Measurements from ENCODE around the gene MFF.

Gene MFF

DNA sequence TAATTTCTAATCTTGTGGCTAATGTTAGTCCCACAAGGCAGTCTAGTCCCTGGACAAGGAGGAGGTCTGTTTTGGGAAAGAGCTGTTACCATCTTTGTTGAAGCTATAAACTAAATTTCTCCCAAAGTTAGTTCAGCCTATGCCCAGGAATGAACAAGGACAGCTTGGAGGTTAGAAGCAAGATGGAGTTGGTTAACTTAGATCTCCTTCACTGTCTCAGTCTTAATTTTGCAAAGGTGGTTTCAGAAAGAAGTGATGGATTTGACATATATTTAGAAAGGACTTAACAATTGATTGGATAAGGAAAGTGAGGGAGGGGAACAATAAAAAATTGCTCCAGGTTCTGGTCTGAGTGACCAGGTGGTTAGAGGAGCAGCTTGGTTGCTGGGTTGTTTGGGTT is 77.3 kb downstream of the MFF start:
- ChIA-PET POLR2A (no interaction called here), CTCF (interaction anchor here (1.2 to 1.8 kb wide), 2 partner anchors 257 to 364 kb away, joined by 3 to 6 read pairs; no protein-coding TSS in a partner anchor)
- Histone ChIP-seq H3K27ac (ENCODE audit: extremely low read depth, low read depth, low read length) (no peak overlapping the region), H3K4me3 (ENCODE audit: low read depth, low read length) (no peak overlapping the region), H3K4me1 (ENCODE audit: control insufficient read depth, insufficient read depth, low read length) (no peaks in the 10 kb centered on the region), H3K36me3 (ENCODE audit: control insufficient read depth in 2 of 2, insufficient read depth in 1 of 2, low read length in 2 of 2) (no peaks in the 10 kb centered on the region), H3K9me3 (ENCODE audit: control insufficient read depth, insufficient read depth, low read depth, low read length) (no peaks in the 10 kb centered on the region)
- TF ChIP-seq ZNF433 (tag by site-specific recombination; IDR thresholded peaks at IDR 0.05; ENCODE audit: low read depth) = no peak
- TF ChIP-seq ZNF560 (tag by site-specific recombination; IDR thresholded peaks at IDR 0.05; ENCODE audit: borderline replicate concordance) = no peak
- TF ChIP-seq, protein P1, sequence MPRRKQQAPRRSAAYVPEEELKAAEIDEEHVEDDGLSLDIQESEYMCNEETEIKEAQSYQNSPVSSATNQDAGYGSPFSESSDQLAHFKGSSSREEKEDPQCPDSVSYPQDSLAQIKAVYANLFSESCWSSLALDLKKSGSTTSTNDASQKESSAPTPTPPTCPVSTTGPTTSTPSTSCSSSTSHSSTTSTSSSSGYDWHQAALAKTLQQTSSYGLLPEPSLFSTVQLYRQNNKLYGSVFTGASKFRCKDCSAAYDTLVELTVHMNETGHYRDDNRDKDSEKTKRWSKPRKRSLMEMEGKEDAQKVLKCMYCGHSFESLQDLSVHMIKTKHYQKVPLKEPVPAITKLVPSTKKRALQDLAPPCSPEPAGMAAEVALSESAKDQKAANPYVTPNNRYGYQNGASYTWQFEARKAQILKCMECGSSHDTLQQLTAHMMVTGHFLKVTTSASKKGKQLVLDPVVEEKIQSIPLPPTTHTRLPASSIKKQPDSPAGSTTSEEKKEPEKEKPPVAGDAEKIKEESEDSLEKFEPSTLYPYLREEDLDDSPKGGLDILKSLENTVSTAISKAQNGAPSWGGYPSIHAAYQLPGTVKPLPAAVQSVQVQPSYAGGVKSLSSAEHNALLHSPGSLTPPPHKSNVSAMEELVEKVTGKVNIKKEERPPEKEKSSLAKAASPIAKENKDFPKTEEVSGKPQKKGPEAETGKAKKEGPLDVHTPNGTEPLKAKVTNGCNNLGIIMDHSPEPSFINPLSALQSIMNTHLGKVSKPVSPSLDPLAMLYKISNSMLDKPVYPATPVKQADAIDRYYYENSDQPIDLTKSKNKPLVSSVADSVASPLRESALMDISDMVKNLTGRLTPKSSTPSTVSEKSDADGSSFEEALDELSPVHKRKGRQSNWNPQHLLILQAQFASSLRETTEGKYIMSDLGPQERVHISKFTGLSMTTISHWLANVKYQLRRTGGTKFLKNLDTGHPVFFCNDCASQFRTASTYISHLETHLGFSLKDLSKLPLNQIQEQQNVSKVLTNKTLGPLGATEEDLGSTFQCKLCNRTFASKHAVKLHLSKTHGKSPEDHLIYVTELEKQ (tag by site-specific recombination; IDR thresholded peaks at IDR 0.05; ENCODE audit: borderline replicate concordance) = no peak
- TF ChIP-seq OSR2 (tag by site-specific recombination; IDR thresholded peaks at IDR 0.05) = no peak
- no peak for TF ChIP-seq ZNF677 (tag by site-specific recombination; IDR thresholded peaks at IDR 0.05)
- TF ChIP-seq, protein P2, sequence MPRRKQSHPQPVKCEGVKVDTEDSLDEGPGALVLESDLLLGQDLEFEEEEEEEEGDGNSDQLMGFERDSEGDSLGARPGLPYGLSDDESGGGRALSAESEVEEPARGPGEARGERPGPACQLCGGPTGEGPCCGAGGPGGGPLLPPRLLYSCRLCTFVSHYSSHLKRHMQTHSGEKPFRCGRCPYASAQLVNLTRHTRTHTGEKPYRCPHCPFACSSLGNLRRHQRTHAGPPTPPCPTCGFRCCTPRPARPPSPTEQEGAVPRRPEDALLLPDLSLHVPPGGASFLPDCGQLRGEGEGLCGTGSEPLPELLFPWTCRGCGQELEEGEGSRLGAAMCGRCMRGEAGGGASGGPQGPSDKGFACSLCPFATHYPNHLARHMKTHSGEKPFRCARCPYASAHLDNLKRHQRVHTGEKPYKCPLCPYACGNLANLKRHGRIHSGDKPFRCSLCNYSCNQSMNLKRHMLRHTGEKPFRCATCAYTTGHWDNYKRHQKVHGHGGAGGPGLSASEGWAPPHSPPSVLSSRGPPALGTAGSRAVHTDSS (tag by site-specific recombination; IDR thresholded peaks at IDR 0.05) = no peak
- no peak for TF ChIP-seq ZNF624 (tag by site-specific recombination; IDR thresholded peaks at IDR 0.05)
- TF ChIP-seq, protein P3, sequence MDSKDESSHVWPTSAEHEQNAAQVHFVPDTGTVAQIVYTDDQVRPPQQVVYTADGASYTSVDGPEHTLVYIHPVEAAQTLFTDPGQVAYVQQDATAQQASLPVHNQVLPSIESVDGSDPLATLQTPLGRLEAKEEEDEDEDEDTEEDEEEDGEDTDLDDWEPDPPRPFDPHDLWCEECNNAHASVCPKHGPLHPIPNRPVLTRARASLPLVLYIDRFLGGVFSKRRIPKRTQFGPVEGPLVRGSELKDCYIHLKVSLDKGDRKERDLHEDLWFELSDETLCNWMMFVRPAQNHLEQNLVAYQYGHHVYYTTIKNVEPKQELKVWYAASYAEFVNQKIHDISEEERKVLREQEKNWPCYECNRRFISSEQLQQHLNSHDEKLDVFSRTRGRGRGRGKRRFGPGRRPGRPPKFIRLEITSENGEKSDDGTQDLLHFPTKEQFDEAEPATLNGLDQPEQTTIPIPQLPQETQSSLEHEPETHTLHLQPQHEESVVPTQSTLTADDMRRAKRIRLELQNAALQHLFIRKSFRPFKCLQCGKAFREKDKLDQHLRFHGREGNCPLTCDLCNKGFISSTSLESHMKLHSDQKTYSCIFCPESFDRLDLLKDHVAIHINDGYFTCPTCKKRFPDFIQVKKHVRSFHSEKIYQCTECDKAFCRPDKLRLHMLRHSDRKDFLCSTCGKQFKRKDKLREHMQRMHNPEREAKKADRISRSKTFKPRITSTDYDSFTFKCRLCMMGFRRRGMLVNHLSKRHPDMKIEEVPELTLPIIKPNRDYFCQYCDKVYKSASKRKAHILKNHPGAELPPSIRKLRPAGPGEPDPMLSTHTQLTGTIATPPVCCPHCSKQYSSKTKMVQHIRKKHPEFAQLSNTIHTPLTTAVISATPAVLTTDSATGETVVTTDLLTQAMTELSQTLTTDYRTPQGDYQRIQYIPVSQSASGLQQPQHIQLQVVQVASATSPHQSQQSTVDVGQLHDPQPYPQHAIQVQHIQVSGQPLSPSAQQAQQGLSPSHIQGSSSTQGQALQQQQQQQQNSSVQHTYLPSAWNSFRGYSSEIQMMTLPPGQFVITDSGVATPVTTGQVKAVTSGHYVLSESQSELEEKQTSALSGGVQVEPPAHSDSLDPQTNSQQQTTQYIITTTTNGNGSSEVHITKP (tag by site-specific recombination; IDR thresholded peaks at IDR 0.05) = no peak
- TF ChIP-seq, protein P4, sequence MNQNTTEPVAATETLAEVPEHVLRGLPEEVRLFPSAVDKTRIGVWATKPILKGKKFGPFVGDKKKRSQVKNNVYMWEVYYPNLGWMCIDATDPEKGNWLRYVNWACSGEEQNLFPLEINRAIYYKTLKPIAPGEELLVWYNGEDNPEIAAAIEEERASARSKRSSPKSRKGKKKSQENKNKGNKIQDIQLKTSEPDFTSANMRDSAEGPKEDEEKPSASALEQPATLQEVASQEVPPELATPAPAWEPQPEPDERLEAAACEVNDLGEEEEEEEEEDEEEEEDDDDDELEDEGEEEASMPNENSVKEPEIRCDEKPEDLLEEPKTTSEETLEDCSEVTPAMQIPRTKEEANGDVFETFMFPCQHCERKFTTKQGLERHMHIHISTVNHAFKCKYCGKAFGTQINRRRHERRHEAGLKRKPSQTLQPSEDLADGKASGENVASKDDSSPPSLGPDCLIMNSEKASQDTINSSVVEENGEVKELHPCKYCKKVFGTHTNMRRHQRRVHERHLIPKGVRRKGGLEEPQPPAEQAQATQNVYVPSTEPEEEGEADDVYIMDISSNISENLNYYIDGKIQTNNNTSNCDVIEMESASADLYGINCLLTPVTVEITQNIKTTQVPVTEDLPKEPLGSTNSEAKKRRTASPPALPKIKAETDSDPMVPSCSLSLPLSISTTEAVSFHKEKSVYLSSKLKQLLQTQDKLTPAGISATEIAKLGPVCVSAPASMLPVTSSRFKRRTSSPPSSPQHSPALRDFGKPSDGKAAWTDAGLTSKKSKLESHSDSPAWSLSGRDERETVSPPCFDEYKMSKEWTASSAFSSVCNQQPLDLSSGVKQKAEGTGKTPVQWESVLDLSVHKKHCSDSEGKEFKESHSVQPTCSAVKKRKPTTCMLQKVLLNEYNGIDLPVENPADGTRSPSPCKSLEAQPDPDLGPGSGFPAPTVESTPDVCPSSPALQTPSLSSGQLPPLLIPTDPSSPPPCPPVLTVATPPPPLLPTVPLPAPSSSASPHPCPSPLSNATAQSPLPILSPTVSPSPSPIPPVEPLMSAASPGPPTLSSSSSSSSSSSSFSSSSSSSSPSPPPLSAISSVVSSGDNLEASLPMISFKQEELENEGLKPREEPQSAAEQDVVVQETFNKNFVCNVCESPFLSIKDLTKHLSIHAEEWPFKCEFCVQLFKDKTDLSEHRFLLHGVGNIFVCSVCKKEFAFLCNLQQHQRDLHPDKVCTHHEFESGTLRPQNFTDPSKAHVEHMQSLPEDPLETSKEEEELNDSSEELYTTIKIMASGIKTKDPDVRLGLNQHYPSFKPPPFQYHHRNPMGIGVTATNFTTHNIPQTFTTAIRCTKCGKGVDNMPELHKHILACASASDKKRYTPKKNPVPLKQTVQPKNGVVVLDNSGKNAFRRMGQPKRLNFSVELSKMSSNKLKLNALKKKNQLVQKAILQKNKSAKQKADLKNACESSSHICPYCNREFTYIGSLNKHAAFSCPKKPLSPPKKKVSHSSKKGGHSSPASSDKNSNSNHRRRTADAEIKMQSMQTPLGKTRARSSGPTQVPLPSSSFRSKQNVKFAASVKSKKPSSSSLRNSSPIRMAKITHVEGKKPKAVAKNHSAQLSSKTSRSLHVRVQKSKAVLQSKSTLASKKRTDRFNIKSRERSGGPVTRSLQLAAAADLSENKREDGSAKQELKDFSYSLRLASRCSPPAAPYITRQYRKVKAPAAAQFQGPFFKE (tag by site-specific recombination; IDR thresholded peaks at IDR 0.05; ENCODE audit: borderline replicate concordance) = no peak
- no peak for TF ChIP-seq ZBTB7A (tag by site-specific recombination; IDR thresholded peaks at IDR 0.05; ENCODE audit: low read depth)
- TF ChIP-seq ZNF501 (tag by site-specific recombination; IDR thresholded peaks at IDR 0.05) = no peak
- TF ChIP-seq, protein P5, sequence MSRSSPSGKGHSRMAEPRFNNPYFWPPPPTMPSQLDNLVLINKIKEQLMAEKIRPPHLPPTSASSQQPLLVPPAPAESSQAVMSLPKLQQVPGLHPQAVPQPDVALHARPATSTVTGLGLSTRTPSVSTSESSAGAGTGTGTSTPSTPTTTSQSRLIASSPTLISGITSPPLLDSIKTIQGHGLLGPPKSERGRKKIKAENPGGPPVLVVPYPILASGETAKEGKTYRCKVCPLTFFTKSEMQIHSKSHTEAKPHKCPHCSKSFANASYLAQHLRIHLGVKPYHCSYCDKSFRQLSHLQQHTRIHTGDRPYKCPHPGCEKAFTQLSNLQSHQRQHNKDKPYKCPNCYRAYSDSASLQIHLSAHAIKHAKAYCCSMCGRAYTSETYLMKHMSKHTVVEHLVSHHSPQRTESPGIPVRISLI (tag by site-specific recombination; IDR thresholded peaks at IDR 0.05) = no peak
- no peak for TF ChIP-seq ZNF658 (tag by site-specific recombination; IDR thresholded peaks at IDR 0.05)
- TF ChIP-seq, protein P6, sequence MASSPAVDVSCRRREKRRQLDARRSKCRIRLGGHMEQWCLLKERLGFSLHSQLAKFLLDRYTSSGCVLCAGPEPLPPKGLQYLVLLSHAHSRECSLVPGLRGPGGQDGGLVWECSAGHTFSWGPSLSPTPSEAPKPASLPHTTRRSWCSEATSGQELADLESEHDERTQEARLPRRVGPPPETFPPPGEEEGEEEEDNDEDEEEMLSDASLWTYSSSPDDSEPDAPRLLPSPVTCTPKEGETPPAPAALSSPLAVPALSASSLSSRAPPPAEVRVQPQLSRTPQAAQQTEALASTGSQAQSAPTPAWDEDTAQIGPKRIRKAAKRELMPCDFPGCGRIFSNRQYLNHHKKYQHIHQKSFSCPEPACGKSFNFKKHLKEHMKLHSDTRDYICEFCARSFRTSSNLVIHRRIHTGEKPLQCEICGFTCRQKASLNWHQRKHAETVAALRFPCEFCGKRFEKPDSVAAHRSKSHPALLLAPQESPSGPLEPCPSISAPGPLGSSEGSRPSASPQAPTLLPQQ (tag by site-specific recombination; IDR thresholded peaks at IDR 0.05) = no peak
- TF ChIP-seq ZNF248 (tag by site-specific recombination; IDR thresholded peaks at IDR 0.05) = no peak
- TF ChIP-seq ZNF76 (tag by site-specific recombination; IDR thresholded peaks at IDR 0.05; ENCODE audit: borderline replicate concordance, low read depth) = no peak
- TF ChIP-seq ZBTB20 (tag by site-specific recombination; IDR thresholded peaks at IDR 0.05) = no peak
- no peak for TF ChIP-seq TRIM28 (IDR thresholded peaks at IDR 0.05; ENCODE audit: borderline replicate concordance, low read length)

Measured in HEK293 (cell line).